GM19463 (cell line): Measurements from ENCODE around the gene RPS16.

Experiments
- ATAC-seq: cut with Tn5 transposase; IDR thresholded peaks from one replicate; pipeline ENCODE4 v1.9.1; 2021; ENCODE audit warnings: mild to moderate bottlenecking, moderate library complexity; ENCODE audit not compliant: unreplicated experiment

The RPS16 gene

GRCh38 chr19:39423258-39424086, 12.3 kb downstream of the RPS16 start:
- no peak for ATAC-seq

GRCh38 chr19:39422020-39422419, 13.7 kb downstream of the RPS16 start:
- no peak for ATAC-seq

GRCh38 chr19:39420769-39421168, 15.0 kb downstream of the RPS16 start:
- ATAC-seq: no peak

GRCh38 chr19:39419003-39419402, 16.7 kb downstream of the RPS16 start:
- no peak for ATAC-seq

GRCh38 chr19:39417463-39418181, 18.1 kb downstream of the RPS16 start:
- ATAC-seq: no peak

- ATAC-seq: no peak
Observed at GRCh38 chr19:39416152-39417120, 19.3 kb downstream of the RPS16 start.

- ATAC-seq: no peak
Observed at GRCh38 chr19:39415111-39416046, 20.4 kb downstream of the RPS16 start.

GRCh38 chr19:39413911-39414608, 21.7 kb downstream of the RPS16 start:
- ATAC-seq: no peak

- no peak for ATAC-seq
Observed at GRCh38 chr19:39413272-39413910, 22.4 kb downstream of the RPS16 start.

GRCh38 chr19:39412867-39413271, 22.9 kb downstream of the RPS16 start:
- no peak for ATAC-seq

- ATAC-seq: peak; percentile 45
Observed at GRCh38 chr19:39412100-39412866, 23.5 kb downstream of the RPS16 start, which contains the start of gene PLEKHG2. Gene PLEKHG2, plus strand, starts transcription at chr19:39412669. Its CDS starts 1,418 bp downstream, at chr19:39414087.

GRCh38 chr19:39411832-39412099, 24.0 kb downstream of the RPS16 start:
- ATAC-seq: peak; percentile 13

- no peak for ATAC-seq
Observed at GRCh38 chr19:39411081-39411831, 24.5 kb downstream of the RPS16 start.

- no peak for ATAC-seq
Observed at GRCh38 chr19:39410831-39411080, 25.0 kb downstream of the RPS16 start.

GRCh38 chr19:39410017-39410830, 25.5 kb downstream of the RPS16 start:
- no peak for ATAC-seq

GRCh38 chr19:39409208-39410016, 26.3 kb downstream of the RPS16 start:
- no peak for ATAC-seq
